HG02852 (cell line): ENCODE data around the gene SLC18B1.

Source experiments
- ATAC-seq: cut with Tn5 transposase; IDR thresholded peaks from one replicate; pipeline ENCODE4 v1.9.1; 2021; ENCODE audit warnings: mild to moderate bottlenecking, moderate library complexity; ENCODE audit not compliant: unreplicated experiment

Gene SLC18B1

GRCh38 chr6:132748446-132748845 lies 50.0 kb downstream of the SLC18B1 start:
- ATAC-seq = no peak

GRCh38 chr6:132746048-132746447 lies 52.4 kb downstream of the SLC18B1 start:
- ATAC-seq = no peak

GRCh38 chr6:132742495-132742894 lies 55.9 kb downstream of the SLC18B1 start:
- no peak for ATAC-seq

- no peak for ATAC-seq
Measured at GRCh38 chr6:132741281-132741680, 57.2 kb downstream of the SLC18B1 start.

- no peak for ATAC-seq
Measured at GRCh38 chr6:132736239-132736638, 62.2 kb downstream of the SLC18B1 start.

GRCh38 chr6:132734694-132735236 lies 63.7 kb downstream of the SLC18B1 start:
- ATAC-seq = no peak

- ATAC-seq = no peak
Measured at GRCh38 chr6:132733814-132734213, 64.6 kb downstream of the SLC18B1 start.

- ATAC-seq = no peak
Measured at GRCh38 chr6:132733283-132733682, 65.2 kb downstream of the SLC18B1 start.

- ATAC-seq = no peak
Measured at GRCh38 chr6:132731086-132731485, 67.4 kb downstream of the SLC18B1 start.

- no peak for ATAC-seq
Measured at GRCh38 chr6:132730560-132730959, 67.9 kb downstream of the SLC18B1 start.

GRCh38 chr6:132728616-132729015 lies 69.8 kb downstream of the SLC18B1 start:
- ATAC-seq = no peak

- no peak for ATAC-seq
Measured at GRCh38 chr6:132726608-132726975, 71.8 kb downstream of the SLC18B1 start.

GRCh38 chr6:132725947-132726607 lies 72.4 kb downstream of the SLC18B1 start:
- ATAC-seq = peak; percentile 91

- ATAC-seq = no peak
Measured at GRCh38 chr6:132725471-132725870, 73.0 kb downstream of the SLC18B1 start.

- ATAC-seq = no peak
Measured at GRCh38 chr6:132719736-132720448, 78.5 kb downstream of the SLC18B1 start.
